ENCODE data around the gene SORBS1. TPM values are rescaled to one million over a fixed set of nuclear protein-coding genes. Genes with fewer than 3 reads are reported as not detected.

The SORBS1 gene
- total and polyA plus RNA-seq, 2 donors (not counting 3 experiments of a cell fraction or from before 2014, with no cell fraction given), result 2.0 to 7.9 TPM

DNA sequence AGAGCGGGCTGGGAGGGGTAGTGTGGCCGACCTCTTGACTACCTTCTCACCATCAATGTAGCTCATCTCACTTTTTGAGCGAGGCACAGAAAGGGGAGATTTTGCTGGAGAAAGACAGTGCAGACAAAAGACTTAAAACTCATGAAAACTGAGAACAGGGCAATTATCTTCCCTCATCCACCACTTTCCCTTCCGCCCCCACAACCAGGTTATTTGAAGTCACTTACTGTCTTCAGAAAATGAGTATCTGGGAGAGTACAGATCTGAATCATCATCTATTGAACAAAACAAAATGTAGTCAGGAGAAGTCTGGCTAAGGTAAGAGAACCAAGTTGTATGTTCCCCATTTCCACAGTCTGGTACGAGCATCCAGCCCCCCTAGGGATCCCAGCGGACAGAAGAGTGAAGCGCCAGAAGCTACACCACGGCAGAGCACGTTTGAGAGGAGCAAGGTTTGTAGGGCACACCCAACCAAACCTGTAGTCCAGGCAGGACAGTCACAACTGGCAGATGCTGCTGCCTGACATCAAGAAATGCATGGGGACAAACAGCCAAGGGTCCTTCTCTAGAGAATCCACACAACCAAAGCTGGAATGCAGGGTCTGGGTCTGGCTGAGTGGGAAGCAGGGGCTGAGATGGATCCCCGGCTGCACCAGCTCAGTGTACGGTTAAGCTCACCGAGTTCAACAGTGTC lies 177.0 kb downstream of the SORBS1 start:
- intact Hi-C loops (cut with micrococcal nuclease) (no loop called here), dilution Hi-C loops (cut with MboI; ENCODE audit: extremely low pct_ligation_motif_present, low sequenced_read_pairs) (no loop called here)
- Histone ChIP-seq H3K79me2 (ENCODE audit: control insufficient read depth, insufficient read depth, low read length) (no peaks in the 10 kb centered on the region), H3K4me3 (replicated peaks in 1 of 3; ENCODE audit: insufficient read depth in 1 of 3, low read depth in 1 of 3, low read length in 3 of 3) (no peak overlapping the region), H4K20me1 (replicated peaks; ENCODE audit: control insufficient read depth, extremely low read depth, insufficient read depth, low read length) (no peaks in the 10 kb centered on the region), H3K9ac (replicated peaks; ENCODE audit: extremely low read depth, insufficient read depth, low read length) (no peak overlapping the region), H3K27ac (ENCODE audit: insufficient read depth, low read depth, low read length) (no peak overlapping the region), H3K4me1 (ENCODE audit: control insufficient read depth, extremely low read depth, insufficient read depth, low read length) (no peaks in the 10 kb centered on the region), H3K9me3 (replicated peaks; ENCODE audit: control insufficient read depth, insufficient read depth, low read length) (no peaks in the 10 kb centered on the region), H3K4me2 (ENCODE audit: insufficient read depth, low read length) (no peak overlapping the region), H3K9me1 (replicated peaks; ENCODE audit: control insufficient read depth, extremely low read depth, insufficient read depth, low read length) (no peaks in the 10 kb centered on the region), H3K27me3 (ENCODE audit: control insufficient read depth in 2 of 2, insufficient read depth in 2 of 2, low read length in 2 of 2) (peaks cover 0 to 1% of the 10 kb centered on the region in 2 experiments), H2AFZ (ENCODE audit: low read depth, low read length) (no peak overlapping the region), H3K36me3 (ENCODE audit: control insufficient read depth in 2 of 2, extremely low read depth in 1 of 2, insufficient read depth in 2 of 2, low read length in 2 of 2) (no peaks in the 10 kb centered on the region)
- CTCF ChIA-PET, result interaction anchor here (3.4 to 4.8 kb wide), 2 partner anchors 10 to 11 kb away, joined by 11 to 29 read pairs; no protein-coding TSS in a partner anchor
- FAIRE-seq (no peak), DNase-seq (ENCODE audit: low read depth, low spot score) (no peak)
- no peak for TF ChIP-seq POLR2AphosphoS5 (IDR thresholded peaks at IDR 0.05; ENCODE audit: insufficient read depth, low read depth, low read length)
- TF ChIP-seq, protein P1, sequence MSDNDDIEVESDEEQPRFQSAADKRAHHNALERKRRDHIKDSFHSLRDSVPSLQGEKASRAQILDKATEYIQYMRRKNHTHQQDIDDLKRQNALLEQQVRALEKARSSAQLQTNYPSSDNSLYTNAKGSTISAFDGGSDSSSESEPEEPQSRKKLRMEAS (IDR thresholded peaks at IDR 0.05; ENCODE audit: insufficient read depth, insufficient read length), result no peak
- TF ChIP-seq GATA2 (IDR thresholded peaks at IDR 0.05; ENCODE audit: insufficient read depth, insufficient read length, low read depth, low read length), result no peak
- TF ChIP-seq MYC (IDR thresholded peaks at IDR 0.05; ENCODE audit: low read depth, low read length), result no peak
- TF ChIP-seq POLR2A (IDR thresholded peaks at IDR 0.05; ENCODE audit: low read depth, low read length), result no peak
- no peak for TF ChIP-seq FOS (IDR thresholded peaks at IDR 0.05; ENCODE audit: borderline replicate concordance, insufficient read depth, low read length)
- TF ChIP-seq, protein P2, sequence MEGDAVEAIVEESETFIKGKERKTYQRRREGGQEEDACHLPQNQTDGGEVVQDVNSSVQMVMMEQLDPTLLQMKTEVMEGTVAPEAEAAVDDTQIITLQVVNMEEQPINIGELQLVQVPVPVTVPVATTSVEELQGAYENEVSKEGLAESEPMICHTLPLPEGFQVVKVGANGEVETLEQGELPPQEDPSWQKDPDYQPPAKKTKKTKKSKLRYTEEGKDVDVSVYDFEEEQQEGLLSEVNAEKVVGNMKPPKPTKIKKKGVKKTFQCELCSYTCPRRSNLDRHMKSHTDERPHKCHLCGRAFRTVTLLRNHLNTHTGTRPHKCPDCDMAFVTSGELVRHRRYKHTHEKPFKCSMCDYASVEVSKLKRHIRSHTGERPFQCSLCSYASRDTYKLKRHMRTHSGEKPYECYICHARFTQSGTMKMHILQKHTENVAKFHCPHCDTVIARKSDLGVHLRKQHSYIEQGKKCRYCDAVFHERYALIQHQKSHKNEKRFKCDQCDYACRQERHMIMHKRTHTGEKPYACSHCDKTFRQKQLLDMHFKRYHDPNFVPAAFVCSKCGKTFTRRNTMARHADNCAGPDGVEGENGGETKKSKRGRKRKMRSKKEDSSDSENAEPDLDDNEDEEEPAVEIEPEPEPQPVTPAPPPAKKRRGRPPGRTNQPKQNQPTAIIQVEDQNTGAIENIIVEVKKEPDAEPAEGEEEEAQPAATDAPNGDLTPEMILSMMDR (IDR thresholded peaks at IDR 0.05; ENCODE audit: extremely low read depth in 1 of 2, insufficient read depth in 1 of 2, low read depth in 1 of 2, low read length in 2 of 2), result no peak
- no peak for TF ChIP-seq EZH2 (IDR thresholded peaks at IDR 0.05; ENCODE audit: borderline replicate concordance, low read depth, low read length, severe bottlenecking)
- BruUV-seq (replicated peaks), result no TSS peak
- POLR2A ChIA-PET, result interaction anchor here (0.7 kb wide), 1 partner anchor 426 kb away, joined by 3 read pairs; no protein-coding TSS in a partner anchor

Data from endothelial cell of umbilical vein (primary cell).